HL-60 (cell line): ENCODE results near the gene ERCC1.

ENCODE experiments used
- POLR2AphosphoS5 ChIP-seq: IDR thresholded peaks from 2 replicates; pipeline ENCODE4 v1.6.1; 2012; ENCODE audit warnings: low read depth
- TF ChIP-seq, protein P1 (sequence below): IDR thresholded peaks from one replicate; pipeline ENCODE4 v1.5.1; 2011; ENCODE audit warnings: low read length, control low read depth, inconsistent platforms; ENCODE audit not compliant: insufficient read depth

- no peak for TF ChIP-seq POLR2AphosphoS5
- TF ChIP-seq, protein P1, sequence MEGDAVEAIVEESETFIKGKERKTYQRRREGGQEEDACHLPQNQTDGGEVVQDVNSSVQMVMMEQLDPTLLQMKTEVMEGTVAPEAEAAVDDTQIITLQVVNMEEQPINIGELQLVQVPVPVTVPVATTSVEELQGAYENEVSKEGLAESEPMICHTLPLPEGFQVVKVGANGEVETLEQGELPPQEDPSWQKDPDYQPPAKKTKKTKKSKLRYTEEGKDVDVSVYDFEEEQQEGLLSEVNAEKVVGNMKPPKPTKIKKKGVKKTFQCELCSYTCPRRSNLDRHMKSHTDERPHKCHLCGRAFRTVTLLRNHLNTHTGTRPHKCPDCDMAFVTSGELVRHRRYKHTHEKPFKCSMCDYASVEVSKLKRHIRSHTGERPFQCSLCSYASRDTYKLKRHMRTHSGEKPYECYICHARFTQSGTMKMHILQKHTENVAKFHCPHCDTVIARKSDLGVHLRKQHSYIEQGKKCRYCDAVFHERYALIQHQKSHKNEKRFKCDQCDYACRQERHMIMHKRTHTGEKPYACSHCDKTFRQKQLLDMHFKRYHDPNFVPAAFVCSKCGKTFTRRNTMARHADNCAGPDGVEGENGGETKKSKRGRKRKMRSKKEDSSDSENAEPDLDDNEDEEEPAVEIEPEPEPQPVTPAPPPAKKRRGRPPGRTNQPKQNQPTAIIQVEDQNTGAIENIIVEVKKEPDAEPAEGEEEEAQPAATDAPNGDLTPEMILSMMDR, result no peak
These were observed 43.6 kb downstream of the ERCC1 start for GRCh38 chr19:45380107-45380506.
